Parathyroid adenoma (tissue), 2 donors: ENCODE measurements around the gene PPAT.

Experiments
- H2AFZ ChIP-seq: fragments of 300-600 bp; sonication (generic); one replicate; pipeline ENCODE4 v1.7.0; 2017; ENCODE audit warnings: antibody characterized with exemption, mild to moderate bottlenecking
- H3K27ac ChIP-seq: fragments of 300-600 bp; sonication (generic); one replicate; pipeline ENCODE4 v1.7.0; 2017
- H3K27me3 ChIP-seq: fragments of 300-600 bp; sonication (generic); one replicate; pipeline ENCODE4 v1.7.0; 2017; ENCODE audit warnings: low read length; ENCODE audit not compliant: control insufficient read depth, insufficient read depth
- H3K36me3 ChIP-seq: fragments of 300-600 bp; sonication (generic); one replicate; pipeline ENCODE4 v1.7.0; 2017; ENCODE audit warnings: low read length; ENCODE audit not compliant: control insufficient read depth, insufficient read depth
- H3K4me1 ChIP-seq: fragments of 300-600 bp; sonication (generic); one replicate; pipeline ENCODE4 v1.7.0; 2017; ENCODE audit warnings: control low read depth
- H3K4me2 ChIP-seq: fragments of 300-600 bp; sonication (generic); one replicate; pipeline ENCODE4 v1.7.0; 2017; ENCODE audit warnings: low read length
- H3K4me3 ChIP-seq: fragments of 300-600 bp; sonication (generic); one replicate; pipeline ENCODE4 v1.7.0; 2017; ENCODE audit warnings: low read depth, low read length
- H3K79me2 ChIP-seq: fragments of 300-600 bp; sonication (generic); one replicate; pipeline ENCODE4 v1.7.0; 2017; ENCODE audit warnings: control low read depth
- H3K9ac ChIP-seq: fragments of 300-600 bp; sonication (generic); one replicate; pipeline ENCODE4 v1.7.0; 2017; ENCODE audit warnings: mild to moderate bottlenecking
- H3K9me3 ChIP-seq: fragments of 300-600 bp; sonication (generic); one replicate; pipeline ENCODE4 v1.7.0; 2017; ENCODE audit warnings: low read length; ENCODE audit not compliant: control insufficient read depth
- CTCF ChIP-seq: fragments of 300-600 bp; sonication (generic); IDR thresholded peaks from one replicate; pipeline ENCODE4 v1.7.0; 2017; ENCODE audit warnings: antibody characterized with exemption, mild to moderate bottlenecking
- donor health status: primary hyperparathyroidism.

Gene PPAT

GRCh38 chr4:56386091-56386490 is 49.3 kb downstream of the PPAT start:
- Histone ChIP-seq H3K27ac (no peak overlapping the region), H3K9me3 (no peaks in the 10 kb centered on the region), H3K4me3 (no peak overlapping the region), H3K4me2 (no peak overlapping the region), H2AFZ (no peak overlapping the region), H3K79me2 (no peaks in the 10 kb centered on the region), H3K27me3 (no peaks in the 10 kb centered on the region), H3K9ac (no peak overlapping the region), H3K4me1 (peaks cover 2% of the 10 kb centered on the region), H3K36me3 (no peaks in the 10 kb centered on the region)
- no peak for TF ChIP-seq CTCF

GRCh38 chr4:56375458-56375857 is 60.0 kb downstream of the PPAT start:
- no peak overlapping the region for H3K4me3 ChIP-seq
- no peaks in the 10 kb centered on the region for H3K9me3 ChIP-seq
- no peak overlapping the region for H3K27ac ChIP-seq
- H3K79me2 ChIP-seq: no peaks in the 10 kb centered on the region
- no peak overlapping the region for H3K9ac ChIP-seq
- no peaks in the 10 kb centered on the region for H3K36me3 ChIP-seq
- H3K4me2 ChIP-seq: no peak overlapping the region
- H2AFZ ChIP-seq: no peak overlapping the region
- no peaks in the 10 kb centered on the region for H3K27me3 ChIP-seq
- TF ChIP-seq CTCF: no peak
- no peaks in the 10 kb centered on the region for H3K4me1 ChIP-seq

GRCh38 chr4:56374956-56375355 is 60.5 kb downstream of the PPAT start:
- no peak overlapping the region for H3K27ac ChIP-seq
- no peak overlapping the region for H3K9ac ChIP-seq
- no peaks in the 10 kb centered on the region for H3K9me3 ChIP-seq
- no peaks in the 10 kb centered on the region for H3K27me3 ChIP-seq
- H2AFZ ChIP-seq: no peak overlapping the region
- no peak for TF ChIP-seq CTCF
- no peak overlapping the region for H3K4me2 ChIP-seq
- no peaks in the 10 kb centered on the region for H3K4me1 ChIP-seq
- H3K36me3 ChIP-seq: no peaks in the 10 kb centered on the region
- H3K4me3 ChIP-seq: no peak overlapping the region
- H3K79me2 ChIP-seq: no peaks in the 10 kb centered on the region

- H3K4me2 ChIP-seq: no peak overlapping the region
- no peaks in the 10 kb centered on the region for H3K27me3 ChIP-seq
- H3K36me3 ChIP-seq: no peaks in the 10 kb centered on the region
- no peak overlapping the region for H3K9ac ChIP-seq
- no peaks in the 10 kb centered on the region for H3K79me2 ChIP-seq
- no peak overlapping the region for H3K4me3 ChIP-seq
- H3K27ac ChIP-seq: no peak overlapping the region
- no peaks in the 10 kb centered on the region for H3K9me3 ChIP-seq
- no peaks in the 10 kb centered on the region for H3K4me1 ChIP-seq
- H2AFZ ChIP-seq: no peak overlapping the region
- TF ChIP-seq CTCF: no peak
Observed at GRCh38 chr4:56372774-56373173, 62.6 kb downstream of the PPAT start.

- no peak overlapping the region for H2AFZ ChIP-seq
- no peak overlapping the region for H3K4me3 ChIP-seq
- no peak overlapping the region for H3K27ac ChIP-seq
- no peak overlapping the region for H3K4me2 ChIP-seq
- no peaks in the 10 kb centered on the region for H3K4me1 ChIP-seq
- TF ChIP-seq CTCF: no peak
- H3K36me3 ChIP-seq: no peaks in the 10 kb centered on the region
- no peaks in the 10 kb centered on the region for H3K27me3 ChIP-seq
- no peaks in the 10 kb centered on the region for H3K9me3 ChIP-seq
- no peak overlapping the region for H3K9ac ChIP-seq
- H3K79me2 ChIP-seq: no peaks in the 10 kb centered on the region
Observed at GRCh38 chr4:56371426-56372220, 63.8 kb downstream of the PPAT start.
